GM18907 (cell line): ENCODE data around the gene ZNF862.

Experiments
- ATAC-seq: cut with Tn5 transposase; IDR thresholded peaks from one replicate; pipeline ENCODE4 v1.9.1; 2021; ENCODE audit warnings: mild to moderate bottlenecking, moderate library complexity; ENCODE audit not compliant: unreplicated experiment

The ZNF862 gene

GRCh38 chr7:149809215-149809614 is 29.0 kb upstream of the ZNF862 start:
- no peak for ATAC-seq

- no peak for ATAC-seq
Measured at GRCh38 chr7:149811221-149811620, 27.0 kb upstream of the ZNF862 start.

- ATAC-seq: no peak
Measured at GRCh38 chr7:149811831-149812490, 26.2 kb upstream of the ZNF862 start.

- ATAC-seq: no peak
Measured at GRCh38 chr7:149813254-149814035, 24.7 kb upstream of the ZNF862 start.

- ATAC-seq: no peak
Measured at GRCh38 chr7:149814494-149814893, 23.7 kb upstream of the ZNF862 start.

GRCh38 chr7:149815121-149815520 is 23.1 kb upstream of the ZNF862 start:
- ATAC-seq: no peak

- no peak for ATAC-seq
Measured at GRCh38 chr7:149815661-149816266, 22.4 kb upstream of the ZNF862 start.

GRCh38 chr7:149816267-149816751 is 21.9 kb upstream of the ZNF862 start:
- ATAC-seq: no peak

- ATAC-seq: no peak
Measured at GRCh38 chr7:149816794-149817193, 21.4 kb upstream of the ZNF862 start.

GRCh38 chr7:149817301-149817771 is 20.8 kb upstream of the ZNF862 start:
- ATAC-seq: no peak

GRCh38 chr7:149817836-149818535 is 20.2 kb upstream of the ZNF862 start:
- no peak for ATAC-seq

- no peak for ATAC-seq
Measured at GRCh38 chr7:149818536-149818840, 19.7 kb upstream of the ZNF862 start.

GRCh38 chr7:149819141-149819960 is 18.8 kb upstream of the ZNF862 start:
- ATAC-seq: no peak

GRCh38 chr7:149819961-149820340 is 18.2 kb upstream of the ZNF862 start:
- ATAC-seq: no peak

GRCh38 chr7:149820622-149821190 is 17.5 kb upstream of the ZNF862 start:
- ATAC-seq: no peak

GRCh38 chr7:149821191-149822148 is 16.7 kb upstream of the ZNF862 start:
- ATAC-seq: no peak

GRCh38 chr7:149822353-149822943 is 15.7 kb upstream of the ZNF862 start:
- no peak for ATAC-seq

- ATAC-seq: no peak
Measured at GRCh38 chr7:149823191-149823630, 15.0 kb upstream of the ZNF862 start.
